Calu3 (cell line): ENCODE results near the gene NOPCHAP1. TPM values are rescaled to one million over a fixed set of nuclear protein-coding genes. Genes with fewer than 3 reads are reported as not detected.
A peak's percentile ranks its signal among the peaks of the same experiment; 100 is the strongest.
"Not testable (repeated sequence)": the region's sequence is repeated elsewhere in the genome, so short reads cannot be mapped to it uniquely, and the experiment has no call there.

ENCODE experiments used
- BruUV-seq: library from RNA; stranded (reverse); fragments of 400-500 nt; replicated peaks from 2 replicates; lab custom pipeline; 2021; lab: Mats Ljungman, UMichigan
- CTCF ChIA-PET: fragments of 300-600 bp; sonication (Branson Sonifier 250); formaldehyde crosslinking; loops from one replicate; lab custom pipeline; 2022; ENCODE audit warnings: antibody characterized with exemption; lab: Charles Lee
- DNase-seq: peaks from one replicate; pipeline ENCODE4 v3.0.0; 2022
- H3K27ac Mint-ChIP-seq: one replicate; pipeline ENCODE4 v1.8.0; 2022; ENCODE audit warnings: mixed read lengths; ENCODE audit not compliant: unreplicated experiment
- H3K27me3 Mint-ChIP-seq: one replicate; pipeline ENCODE4 v1.8.0; 2022; ENCODE audit warnings: mixed read lengths; ENCODE audit not compliant: unreplicated experiment
- H3K36me3 Mint-ChIP-seq: one replicate; pipeline ENCODE4 v1.8.0; 2022; ENCODE audit warnings: mild to moderate bottlenecking, moderate library complexity, mixed read lengths; ENCODE audit not compliant: insufficient read depth, unreplicated experiment
- H3K4me1 Mint-ChIP-seq: one replicate; pipeline ENCODE4 v1.8.0; 2022; ENCODE audit warnings: mild to moderate bottlenecking, low read depth, mixed read lengths; ENCODE audit not compliant: unreplicated experiment
- H3K4me3 Mint-ChIP-seq: one replicate; pipeline ENCODE4 v1.8.0; 2022; ENCODE audit warnings: mild to moderate bottlenecking, low read depth, moderate library complexity, mixed read lengths; ENCODE audit not compliant: unreplicated experiment
- H3K9me3 Mint-ChIP-seq: one replicate; pipeline ENCODE4 v1.8.0; 2022; ENCODE audit warnings: low read depth, mixed read lengths; ENCODE audit not compliant: unreplicated experiment
- intact Hi-C: fragments of 100-400 bp; cut with micrococcal nuclease; formaldehyde crosslinking; loops from one replicate; pipeline ENCODE4 v1.10.0; 2022; ENCODE audit not compliant: unreplicated experiment
- total RNA-seq: library from RNA; stranded (reverse); gene quantifications from 2 replicates; pipeline ENCODE4 v1.2.3, GENCODE V29; 2022
- TF ChIP-seq, protein P1 (sequence below): fragments of 200-600 bp; IDR thresholded peaks from one replicate; pipeline ENCODE4 v1.8.0; 2022; ENCODE audit warnings: antibody characterized with exemption; ENCODE audit not compliant: unreplicated experiment

NOPCHAP1 gene
- total RNA-seq, 1 experiment from 2014 or later, result 22.4 TPM

DNA sequence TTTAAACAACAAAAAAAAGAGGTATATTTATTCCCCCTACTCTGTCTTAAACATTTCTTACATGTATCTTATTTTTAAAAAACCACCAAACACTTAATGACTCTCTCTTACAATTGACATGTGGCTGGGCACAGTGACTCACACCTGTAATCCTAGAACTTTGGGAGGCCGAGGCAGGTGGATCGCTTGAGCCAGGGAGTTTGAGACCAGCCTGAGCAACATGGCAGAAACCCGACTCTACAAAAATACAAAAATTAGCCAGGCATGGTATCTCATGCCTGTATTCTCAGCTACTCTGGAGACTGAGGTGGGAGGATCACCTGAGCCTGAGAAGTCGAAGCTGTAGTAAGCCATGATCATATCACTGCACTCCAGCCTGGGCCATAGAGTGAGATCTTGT, 44.0 kb upstream of the NOPCHAP1 start:
- Mint-ChIP-seq H3K4me3 (no peak overlapping the region), H3K4me1 (no peaks in the 10 kb centered on the region), H3K9me3 (peaks cover 6% of the 10 kb centered on the region), H3K27me3 (no peaks in the 10 kb centered on the region), H3K36me3 (no peaks in the 10 kb centered on the region), H3K27ac (no peak overlapping the region)
- no TSS peak for BruUV-seq
- TF ChIP-seq, protein P1, sequence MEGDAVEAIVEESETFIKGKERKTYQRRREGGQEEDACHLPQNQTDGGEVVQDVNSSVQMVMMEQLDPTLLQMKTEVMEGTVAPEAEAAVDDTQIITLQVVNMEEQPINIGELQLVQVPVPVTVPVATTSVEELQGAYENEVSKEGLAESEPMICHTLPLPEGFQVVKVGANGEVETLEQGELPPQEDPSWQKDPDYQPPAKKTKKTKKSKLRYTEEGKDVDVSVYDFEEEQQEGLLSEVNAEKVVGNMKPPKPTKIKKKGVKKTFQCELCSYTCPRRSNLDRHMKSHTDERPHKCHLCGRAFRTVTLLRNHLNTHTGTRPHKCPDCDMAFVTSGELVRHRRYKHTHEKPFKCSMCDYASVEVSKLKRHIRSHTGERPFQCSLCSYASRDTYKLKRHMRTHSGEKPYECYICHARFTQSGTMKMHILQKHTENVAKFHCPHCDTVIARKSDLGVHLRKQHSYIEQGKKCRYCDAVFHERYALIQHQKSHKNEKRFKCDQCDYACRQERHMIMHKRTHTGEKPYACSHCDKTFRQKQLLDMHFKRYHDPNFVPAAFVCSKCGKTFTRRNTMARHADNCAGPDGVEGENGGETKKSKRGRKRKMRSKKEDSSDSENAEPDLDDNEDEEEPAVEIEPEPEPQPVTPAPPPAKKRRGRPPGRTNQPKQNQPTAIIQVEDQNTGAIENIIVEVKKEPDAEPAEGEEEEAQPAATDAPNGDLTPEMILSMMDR, result no peak
- no peak for DNase-seq
- intact Hi-C loops, result no loop called here
- CTCF ChIA-PET, result no interaction called here

DNA sequence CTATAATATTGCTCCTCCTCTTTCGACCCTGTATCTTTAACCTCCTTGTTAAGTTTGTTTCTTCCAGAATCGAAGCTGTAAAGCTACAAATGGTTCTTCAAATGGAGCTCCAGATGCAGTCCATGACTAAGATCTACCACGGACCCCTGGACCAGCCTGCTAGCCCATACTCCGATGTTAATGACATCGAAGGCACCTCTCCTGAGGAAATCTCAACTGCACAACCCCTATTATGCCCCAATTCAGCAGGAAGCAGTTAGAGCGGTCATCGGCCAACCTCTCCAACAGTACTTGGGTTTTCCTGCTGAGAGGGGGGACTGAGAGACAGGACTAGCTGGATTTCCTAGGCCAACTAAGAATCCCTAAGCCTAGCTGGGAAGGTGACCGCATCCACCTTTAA, 42.7 kb upstream of the NOPCHAP1 start:
- H3K27ac Mint-ChIP-seq, BruUV-seq, CTCF ChIA-PET, H3K9me3 Mint-ChIP-seq, intact Hi-C loops, H3K4me1 Mint-ChIP-seq, H3K36me3 Mint-ChIP-seq, H3K27me3 Mint-ChIP-seq, DNase-seq, H3K4me3 Mint-ChIP-seq: not testable (repeated sequence)

DNA sequence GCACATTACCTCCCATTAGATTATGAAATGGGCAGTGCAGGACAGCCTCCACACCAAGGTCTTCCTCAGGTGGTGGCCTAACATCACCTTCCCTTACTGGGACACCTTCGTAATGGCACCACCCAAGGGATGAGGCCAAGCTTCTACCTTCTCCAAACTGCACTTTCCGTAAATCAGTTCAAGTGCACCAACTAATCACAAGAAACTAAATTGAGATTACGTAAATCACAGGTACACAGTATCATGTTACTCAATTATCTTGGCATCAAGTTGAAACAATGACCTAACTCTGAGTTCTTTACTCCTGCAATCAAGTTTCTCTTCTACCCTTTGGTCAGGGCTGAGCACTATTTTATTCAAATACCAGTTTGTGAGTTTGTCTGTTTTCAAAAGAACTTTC, 41.9 kb upstream of the NOPCHAP1 start:
- no peaks in the 10 kb centered on the region for H3K36me3 Mint-ChIP-seq
- CTCF ChIA-PET, result interaction anchor here (0.6 kb wide), 1 partner anchor 487 kb away, joined by 4 read pairs; no protein-coding TSS in a partner anchor

DNA sequence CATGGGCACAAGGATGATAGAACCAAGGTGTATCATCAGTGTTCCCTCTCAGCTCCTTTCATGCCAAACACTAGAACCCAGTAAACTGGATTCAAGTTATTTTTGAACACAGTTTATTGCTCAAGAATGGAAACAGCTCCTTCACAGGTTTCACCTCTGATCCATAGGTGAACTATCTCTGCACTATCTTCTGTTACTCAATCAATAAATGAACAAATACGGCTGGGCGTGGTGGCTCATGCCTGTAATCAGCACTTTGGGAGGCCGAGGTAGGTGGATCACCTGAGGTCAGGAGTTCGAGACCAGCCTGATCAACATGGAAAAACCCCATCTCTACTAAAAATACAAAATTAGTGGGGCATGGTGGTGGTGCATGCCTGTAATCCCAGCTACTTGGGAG, 37.4 kb upstream of the NOPCHAP1 start:
- BruUV-seq, intact Hi-C loops, H3K27ac Mint-ChIP-seq, CTCF ChIA-PET, H3K9me3 Mint-ChIP-seq, H3K4me3 Mint-ChIP-seq, H3K36me3 Mint-ChIP-seq, DNase-seq, H3K27me3 Mint-ChIP-seq: not testable (repeated sequence)
- H3K4me1 Mint-ChIP-seq, result peaks cover 31% of the 10 kb centered on the region

More for the DNA sequence above, 41.9 kb upstream of the NOPCHAP1 start:
- H3K9me3 Mint-ChIP-seq, result peaks cover 6% of the 10 kb centered on the region
- no peaks in the 10 kb centered on the region for H3K27me3 Mint-ChIP-seq
- BruUV-seq, result no TSS peak
- no peak for DNase-seq
- no peak overlapping the region for H3K4me3 Mint-ChIP-seq
- no peak overlapping the region for H3K27ac Mint-ChIP-seq
- intact Hi-C loops, result no loop called here
- TF ChIP-seq, protein P1, result no peak
- no peaks in the 10 kb centered on the region for H3K4me1 Mint-ChIP-seq

DNA sequence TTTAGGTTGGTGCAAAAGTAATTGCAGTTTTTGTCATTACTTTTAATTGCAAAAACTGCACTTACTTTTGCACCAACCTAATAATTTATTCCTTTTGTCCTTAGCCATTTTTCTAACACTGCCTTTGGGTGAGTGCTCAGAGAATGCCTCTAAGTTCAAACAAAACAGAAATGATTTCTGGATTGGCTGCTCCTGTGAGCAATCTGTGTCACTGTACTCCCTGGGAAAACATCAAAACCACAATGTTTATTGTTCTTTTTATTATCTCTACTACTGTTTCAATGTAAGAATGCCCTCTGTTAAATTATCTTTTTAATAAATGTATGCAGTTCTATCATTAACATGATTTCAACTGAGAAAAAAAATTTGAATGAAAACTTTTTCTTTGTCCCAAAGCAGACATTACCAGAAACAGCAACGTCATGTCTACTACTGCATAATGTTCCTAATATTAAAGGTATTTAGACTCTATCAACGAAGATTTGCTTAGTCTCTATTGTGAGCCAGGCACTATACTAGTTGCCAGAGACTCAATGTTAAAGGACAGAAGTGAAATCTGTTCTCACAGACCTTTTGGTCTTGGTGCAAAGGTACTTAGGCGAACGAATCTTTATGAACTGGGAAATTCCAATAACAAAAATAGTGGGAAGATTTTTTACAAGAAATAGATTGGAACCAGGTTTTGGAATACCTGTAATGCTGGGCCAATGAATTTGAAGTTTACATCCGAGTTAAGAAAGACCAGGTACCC, 34.2 kb upstream of the NOPCHAP1 start:
- BruUV-seq, result no TSS peak
- Mint-ChIP-seq H3K4me1 (peaks cover 48% of the 10 kb centered on the region), H3K9me3 (no peaks in the 10 kb centered on the region), H3K36me3 (peaks cover 1% of the 10 kb centered on the region), H3K27ac (peak overlapping the region; percentile 82), H3K4me3 (peak overlapping the region; percentile 55), H3K27me3 (no peaks in the 10 kb centered on the region)
- no peak for DNase-seq
- intact Hi-C loops, result loop anchor here (5.0 to 10.0 kb wide), 3 partner anchors 65 to 667 kb away; no protein-coding TSS in a partner anchor
- TF ChIP-seq, protein P1, result no peak
- CTCF ChIA-PET, result interaction anchor here (0.6 to 2.2 kb wide), 2 partner anchors 109 to 570 kb away, joined by 3 to 11 read pairs; no protein-coding TSS in a partner anchor
